H1 (cell line): Measurements from ENCODE around the gene GNG8. TPM values are rescaled to one million over a fixed set of nuclear protein-coding genes. Genes with fewer than 3 reads are reported as not detected.

ENCODE experiments used
- SAP30 ChIP-seq: fragments of 300-600 bp; sonication (generic); IDR thresholded peaks from 2 replicates; pipeline ENCODE4 v1.7.1; 2012; ENCODE audit warnings: low read length, moderate library complexity, mild to moderate bottlenecking, inconsistent platforms; ENCODE audit not compliant: insufficient read depth, insufficient replicate concordance
- polyA plus RNA-seq, 7 experiments: library from polyadenylated mRNA; depleted of rRNA in 3 of 7; stranded (reverse) in 5 of 7; unstranded in 2 of 7; fragments of >200 nt in 5 of 7; fragments of 200-250 nt in 2 of 7; gene quantifications; 1 replicate in 5 of 7; 2 replicates in 1 of 7; 4 replicates in 1 of 7; pipeline versions ENCODE4 v1.2.1 to v1.2.3, GENCODE V29; 2011 to 2013; ENCODE audit warnings: missing spikeins in 2 of 7, mixed read lengths in 2 of 7
- total RNA-seq: library from RNA; stranded (reverse); fragmentation: NEBNext Ultra II Directional; extraction: Animal tissue kit (Norgen Biotek cat#: 25700); gene quantifications from 2 replicates; pipeline ENCODE4 v1.2.1, GENCODE V29; 2021

GNG8 gene
- total and polyA plus RNA-seq, 2 of the 8 experiments (the other 6 are each of a cell fraction or from before 2014, with no cell fraction given), result not detected

GRCh38 chr19:46608178-46608577 lies 27.8 kb downstream of the GNG8 start (continued):
- TF ChIP-seq SAP30, result no peak
